ENCODE measurements around the gene DNAJB2.

- TF ChIP-seq, protein P1, sequence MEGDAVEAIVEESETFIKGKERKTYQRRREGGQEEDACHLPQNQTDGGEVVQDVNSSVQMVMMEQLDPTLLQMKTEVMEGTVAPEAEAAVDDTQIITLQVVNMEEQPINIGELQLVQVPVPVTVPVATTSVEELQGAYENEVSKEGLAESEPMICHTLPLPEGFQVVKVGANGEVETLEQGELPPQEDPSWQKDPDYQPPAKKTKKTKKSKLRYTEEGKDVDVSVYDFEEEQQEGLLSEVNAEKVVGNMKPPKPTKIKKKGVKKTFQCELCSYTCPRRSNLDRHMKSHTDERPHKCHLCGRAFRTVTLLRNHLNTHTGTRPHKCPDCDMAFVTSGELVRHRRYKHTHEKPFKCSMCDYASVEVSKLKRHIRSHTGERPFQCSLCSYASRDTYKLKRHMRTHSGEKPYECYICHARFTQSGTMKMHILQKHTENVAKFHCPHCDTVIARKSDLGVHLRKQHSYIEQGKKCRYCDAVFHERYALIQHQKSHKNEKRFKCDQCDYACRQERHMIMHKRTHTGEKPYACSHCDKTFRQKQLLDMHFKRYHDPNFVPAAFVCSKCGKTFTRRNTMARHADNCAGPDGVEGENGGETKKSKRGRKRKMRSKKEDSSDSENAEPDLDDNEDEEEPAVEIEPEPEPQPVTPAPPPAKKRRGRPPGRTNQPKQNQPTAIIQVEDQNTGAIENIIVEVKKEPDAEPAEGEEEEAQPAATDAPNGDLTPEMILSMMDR (conservative IDR thresholded peaks at IDR 0.05), result no peak
- no peak for TF ChIP-seq ZFX (IDR thresholded peaks at IDR 0.05)
These were observed 32.6 kb upstream of the DNAJB2 start for GRCh38 chr2:219246559-219246958.

Data from C4-2B (cell line).